ENCODE measurements around the gene NRGN.

DNA sequence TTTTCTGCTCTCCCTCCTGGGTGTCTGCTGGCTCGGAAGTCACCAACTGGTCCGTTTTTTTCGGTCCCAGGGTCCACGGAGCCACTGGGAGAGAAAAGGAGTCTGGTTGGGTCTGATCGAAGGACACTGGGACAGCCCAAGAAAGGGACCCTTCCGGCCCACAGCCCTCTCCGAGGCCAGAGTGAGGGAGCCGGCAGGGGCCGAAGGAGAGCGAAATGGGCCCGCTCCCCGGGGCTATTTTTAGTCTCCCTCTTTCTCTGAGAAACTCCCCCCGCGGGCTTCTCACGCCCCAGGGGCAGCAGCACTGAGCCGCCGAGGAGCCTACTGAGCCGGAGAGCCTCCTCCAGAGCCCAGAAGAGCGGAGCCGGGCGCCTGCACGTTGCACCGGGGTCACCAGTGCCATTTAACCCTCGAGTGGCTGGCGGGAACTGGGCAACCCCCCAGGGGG lies 20.5 kb downstream of the NRGN start:
- no peak for TF ChIP-seq EZH2phosphoT487 (IDR thresholded peaks at IDR 0.05; ENCODE audit: insufficient read depth, low read depth)
- no peak for TF ChIP-seq EZH2 (IDR thresholded peaks at IDR 0.05; ENCODE audit: insufficient read depth, poor library complexity, severe bottlenecking)
